Astrocyte of the spinal cord (primary cell): ENCODE data around the gene CMYA5.

ENCODE experiments used
- DNase-seq: peaks from one replicate; pipeline ENCODE4 v3.0.0; 2011; ENCODE audit warnings: low read depth, low spot score
- H3K4me3 ChIP-seq: 2 replicates; pipeline ENCODE4 v1.5.1; 2011; ENCODE audit warnings: low read depth, mild to moderate bottlenecking, low read length, moderate library complexity
- in situ Hi-C: cut with HindIII; loops from 2 replicates; pipeline ENCODE4 v1.10.0; 2017; ENCODE audit warnings: low sequenced_read_pairs
- TF ChIP-seq, protein P1 (sequence below): IDR thresholded peaks from 2 replicates; pipeline ENCODE4 v1.5.1; 2012; ENCODE audit warnings: low read depth, mild to moderate bottlenecking, low read length, inconsistent platforms

Gene CMYA5

DNA sequence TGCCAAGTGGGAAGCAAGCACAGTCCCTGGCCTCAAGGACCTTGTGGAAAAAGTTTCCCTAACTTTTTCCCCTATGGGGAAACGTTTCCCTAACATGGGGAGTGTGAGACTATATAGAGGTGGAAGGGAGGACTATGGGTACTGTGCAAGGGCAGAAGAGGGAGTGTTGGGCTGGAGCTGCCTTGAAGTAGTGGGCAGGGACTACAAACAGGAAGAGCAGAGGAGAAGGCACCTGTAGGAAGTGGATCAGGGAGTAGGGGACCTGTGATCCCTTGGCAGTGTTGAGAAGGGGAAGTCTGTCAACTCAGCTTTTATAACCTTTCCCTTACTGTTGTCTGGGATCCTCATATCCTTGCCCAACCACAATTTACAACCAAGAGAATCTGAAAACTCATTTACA, 1.4 kb downstream of the CMYA5 start:
- TF ChIP-seq, protein P1, sequence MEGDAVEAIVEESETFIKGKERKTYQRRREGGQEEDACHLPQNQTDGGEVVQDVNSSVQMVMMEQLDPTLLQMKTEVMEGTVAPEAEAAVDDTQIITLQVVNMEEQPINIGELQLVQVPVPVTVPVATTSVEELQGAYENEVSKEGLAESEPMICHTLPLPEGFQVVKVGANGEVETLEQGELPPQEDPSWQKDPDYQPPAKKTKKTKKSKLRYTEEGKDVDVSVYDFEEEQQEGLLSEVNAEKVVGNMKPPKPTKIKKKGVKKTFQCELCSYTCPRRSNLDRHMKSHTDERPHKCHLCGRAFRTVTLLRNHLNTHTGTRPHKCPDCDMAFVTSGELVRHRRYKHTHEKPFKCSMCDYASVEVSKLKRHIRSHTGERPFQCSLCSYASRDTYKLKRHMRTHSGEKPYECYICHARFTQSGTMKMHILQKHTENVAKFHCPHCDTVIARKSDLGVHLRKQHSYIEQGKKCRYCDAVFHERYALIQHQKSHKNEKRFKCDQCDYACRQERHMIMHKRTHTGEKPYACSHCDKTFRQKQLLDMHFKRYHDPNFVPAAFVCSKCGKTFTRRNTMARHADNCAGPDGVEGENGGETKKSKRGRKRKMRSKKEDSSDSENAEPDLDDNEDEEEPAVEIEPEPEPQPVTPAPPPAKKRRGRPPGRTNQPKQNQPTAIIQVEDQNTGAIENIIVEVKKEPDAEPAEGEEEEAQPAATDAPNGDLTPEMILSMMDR = no peak
- in situ Hi-C loops = no loop called here
- H3K4me3 ChIP-seq = no peak overlapping the region
- DNase-seq = no peak

DNA sequence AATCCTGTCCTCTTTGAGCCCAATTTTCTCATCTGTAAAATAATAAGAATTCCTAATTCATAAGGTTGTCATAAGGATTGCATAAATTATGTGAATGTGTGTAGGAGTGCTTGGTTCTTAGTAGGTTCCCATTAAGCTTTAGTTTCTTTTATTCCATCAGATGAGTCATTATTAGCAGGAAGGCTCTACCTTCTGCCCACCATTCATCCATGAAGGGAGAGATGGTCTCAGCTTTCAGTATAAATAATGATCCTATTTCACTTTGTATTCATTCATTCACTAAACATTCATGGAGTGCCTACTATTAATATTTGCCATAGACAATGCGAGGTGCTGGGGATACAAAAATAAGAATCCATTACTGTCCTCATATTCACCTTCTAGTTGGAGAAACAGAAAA, 3.0 kb downstream of the CMYA5 start:
- no peak overlapping the region for H3K4me3 ChIP-seq
- TF ChIP-seq, protein P1 = no peak
- in situ Hi-C loops = no loop called here
- DNase-seq = no peak

DNA sequence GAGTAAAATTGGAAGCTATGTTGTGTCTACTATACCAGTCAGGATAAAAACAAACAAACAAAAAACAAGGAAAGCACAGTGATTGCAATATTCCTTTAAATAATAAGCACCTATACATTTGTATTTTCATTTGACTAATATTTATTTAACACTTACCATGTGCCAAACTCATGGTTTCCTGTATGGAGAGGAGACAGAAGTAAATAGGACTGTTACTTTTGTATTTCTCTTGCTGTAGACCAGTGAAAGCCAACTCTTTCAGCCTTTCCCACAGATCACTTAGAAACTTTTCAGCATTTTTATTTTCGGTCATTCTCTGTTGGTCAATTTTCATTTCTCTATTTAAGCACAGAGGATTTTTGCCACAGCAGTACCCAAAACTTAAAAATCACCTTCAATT, 4.5 kb downstream of the CMYA5 start:
- no peak for DNase-seq
- H3K4me3 ChIP-seq = no peak overlapping the region
- TF ChIP-seq, protein P1 = no peak
- in situ Hi-C loops = no loop called here

DNA sequence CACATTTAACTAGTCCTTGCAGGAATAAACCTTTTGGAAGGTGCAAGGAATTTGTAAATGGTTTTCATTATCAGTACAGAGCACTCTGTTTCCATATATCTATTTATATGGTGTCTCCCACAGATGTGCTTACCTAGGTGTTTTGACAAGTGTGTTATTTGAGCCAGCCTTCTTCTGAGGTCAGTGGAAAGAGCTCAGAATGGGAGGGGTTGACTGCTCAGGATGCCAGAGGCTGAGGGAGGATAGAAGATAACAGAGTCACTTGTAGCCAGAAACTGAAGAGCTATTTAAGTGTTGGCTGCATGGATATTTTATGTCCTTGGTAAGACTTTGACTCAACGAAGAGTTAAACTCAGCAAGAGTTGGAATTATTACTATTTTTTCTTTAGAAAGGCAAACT, 5.0 kb downstream of the CMYA5 start:
- no peak for DNase-seq
- in situ Hi-C loops = no loop called here
- TF ChIP-seq, protein P1 = no peak
- H3K4me3 ChIP-seq = no peak overlapping the region

DNA sequence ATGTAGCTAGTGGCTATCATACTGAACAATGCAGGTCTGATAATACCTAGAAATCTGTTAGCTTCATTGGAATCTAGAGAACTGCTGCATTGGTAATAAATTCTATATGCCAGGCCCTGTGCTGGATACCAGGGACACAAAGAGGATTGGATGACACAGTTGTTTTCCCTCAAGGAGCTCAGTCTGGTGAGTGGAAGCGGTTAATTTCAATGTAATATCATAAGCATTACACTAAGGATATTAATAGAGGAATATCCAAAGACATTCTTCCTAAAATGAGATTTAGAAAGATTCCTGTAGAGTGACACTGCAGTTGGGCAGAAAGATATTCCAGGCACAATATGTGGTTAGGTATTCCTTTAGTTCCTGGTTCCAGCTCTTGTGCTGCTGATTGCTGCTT, 5.9 kb downstream of the CMYA5 start:
- DNase-seq = no peak
- TF ChIP-seq, protein P1 = no peak
- in situ Hi-C loops = no loop called here
- no peak overlapping the region for H3K4me3 ChIP-seq

DNA sequence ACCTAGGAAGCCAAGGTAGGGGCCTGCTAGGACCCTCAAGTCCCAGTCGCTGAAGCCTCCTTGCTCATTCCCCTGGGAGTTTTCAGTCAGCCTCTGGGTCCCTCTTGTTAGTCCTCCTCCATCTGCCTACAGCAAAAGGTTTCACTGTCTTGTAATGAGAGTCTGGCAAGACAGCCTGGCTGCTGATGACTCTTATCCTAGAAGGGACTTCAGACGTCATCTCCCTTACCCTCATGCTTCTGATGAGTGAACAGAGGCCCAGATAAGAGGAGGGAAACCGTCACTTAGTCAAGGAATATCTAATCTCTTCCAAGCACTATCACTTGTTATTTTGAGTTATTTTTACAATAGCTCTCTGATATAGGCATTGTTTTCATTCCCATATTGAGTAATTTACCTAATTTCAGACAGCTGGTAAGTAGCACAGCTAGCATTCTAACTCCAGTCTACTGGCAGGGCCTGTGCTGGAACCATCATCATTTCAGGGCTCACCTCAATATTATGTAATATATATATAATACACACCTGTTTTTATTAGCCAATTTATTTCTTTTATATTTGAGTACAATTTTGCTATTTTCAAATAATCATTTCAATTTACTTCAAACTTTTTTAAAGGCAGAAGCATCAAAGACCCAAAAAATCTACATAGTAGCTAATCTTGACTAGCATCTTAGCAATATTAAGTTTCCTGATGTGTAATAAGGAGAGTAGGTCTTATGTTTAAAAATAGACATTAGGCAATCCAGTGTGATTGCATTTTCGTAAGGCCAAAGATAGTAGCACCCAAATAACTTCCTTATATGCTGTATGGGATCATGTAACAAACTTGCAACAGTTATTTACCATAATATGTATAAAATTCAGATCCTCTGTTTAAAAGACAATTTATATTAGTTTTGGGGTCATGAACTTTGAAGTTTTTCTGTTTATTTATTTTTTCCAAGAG, 7.9 kb downstream of the CMYA5 start:
- no peak for DNase-seq
- TF ChIP-seq, protein P1 = no peak
- H3K4me3 ChIP-seq = no peak overlapping the region
- in situ Hi-C loops = no loop called here
